COR-L47 (cell line): ENCODE measurements around the gene TCIRG1.

ENCODE experiments used
- DNase-seq: peaks from one replicate; lab custom pipeline; 2025; lab: John Stamatoyannopoulos, UW

Gene TCIRG1

GRCh38 chr11:68004551-68005335 is 34.1 kb upstream of the TCIRG1 start:
- DNase-seq, result no peak

DNA sequence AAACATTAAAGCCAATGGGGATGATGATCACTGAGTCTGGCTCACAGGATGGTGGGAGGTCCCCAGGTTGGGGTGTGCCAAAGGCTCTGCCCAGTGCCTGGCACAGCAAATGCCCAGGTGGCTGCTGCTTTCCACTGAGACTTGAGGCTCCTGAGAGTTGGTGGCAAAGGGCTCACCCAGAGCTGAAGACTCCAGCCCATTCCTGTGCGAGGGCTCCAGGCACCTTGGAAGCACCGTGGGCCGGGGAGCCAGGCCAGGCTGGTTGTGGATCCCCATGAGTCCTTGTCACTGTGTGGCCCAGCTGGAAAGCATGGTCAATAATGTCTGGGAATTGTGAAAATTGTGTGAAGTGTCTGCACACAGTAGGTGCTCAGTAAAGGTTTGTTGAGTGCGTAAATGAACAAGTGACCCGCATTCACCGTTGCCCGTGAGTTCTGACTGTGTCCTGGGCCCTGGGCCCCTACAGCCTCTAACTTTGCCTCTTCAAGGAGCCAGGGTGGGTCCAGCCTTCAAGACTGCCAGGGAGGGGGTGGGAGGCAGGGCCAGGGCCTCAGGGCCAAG is 32.1 kb upstream of the TCIRG1 start:
- DNase-seq, result no peak

- DNase-seq, result no peak
These were observed 31.1 kb upstream of the TCIRG1 start for GRCh38 chr11:68007498-68008380.

DNA sequence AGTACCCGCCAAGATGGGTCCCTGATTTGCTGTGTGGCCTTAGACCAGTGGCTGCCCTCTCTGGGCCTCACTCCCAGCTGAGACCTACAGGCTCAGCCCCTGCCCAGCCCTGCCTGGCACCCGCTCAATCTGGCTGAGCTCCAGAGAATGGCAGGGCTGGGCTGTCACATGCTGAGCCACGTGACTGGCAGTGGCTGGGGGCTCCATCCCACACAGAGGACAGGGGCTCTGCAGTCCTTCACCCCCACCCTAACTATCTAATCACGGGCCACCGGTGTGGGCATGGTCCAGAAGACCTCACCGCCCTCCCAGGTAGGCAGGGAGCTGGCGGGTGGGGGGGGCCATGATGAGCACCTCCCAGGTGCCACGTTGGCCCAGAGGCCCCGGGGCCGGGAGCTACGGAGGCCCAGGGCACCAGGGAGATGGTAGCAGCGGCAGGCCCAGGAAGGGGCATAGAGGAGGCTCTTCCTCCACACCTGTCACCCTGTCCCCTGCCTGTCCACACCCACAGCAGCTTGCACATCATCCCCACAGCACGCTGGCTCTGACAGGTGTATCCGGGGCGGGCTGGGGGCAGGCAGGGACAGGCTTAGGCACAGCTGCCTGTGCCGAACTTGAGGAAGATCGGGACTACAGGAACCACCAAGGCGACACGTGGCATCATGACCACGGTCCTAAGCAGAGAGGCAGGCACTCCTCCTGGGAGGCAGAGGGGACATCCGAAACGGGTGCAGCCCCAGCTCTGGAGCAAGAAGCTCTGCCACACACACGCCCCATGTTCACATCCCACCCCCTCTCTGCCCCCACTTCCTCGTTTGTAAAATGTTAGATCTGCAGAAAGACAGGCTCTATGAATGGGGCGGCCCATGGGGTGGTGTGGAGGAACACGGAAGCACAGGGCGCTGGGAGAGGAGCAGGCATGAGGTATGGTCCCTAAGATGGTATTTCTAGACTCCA is 30.2 kb upstream of the TCIRG1 start:
- DNase-seq, result peak; percentile 62

DNA sequence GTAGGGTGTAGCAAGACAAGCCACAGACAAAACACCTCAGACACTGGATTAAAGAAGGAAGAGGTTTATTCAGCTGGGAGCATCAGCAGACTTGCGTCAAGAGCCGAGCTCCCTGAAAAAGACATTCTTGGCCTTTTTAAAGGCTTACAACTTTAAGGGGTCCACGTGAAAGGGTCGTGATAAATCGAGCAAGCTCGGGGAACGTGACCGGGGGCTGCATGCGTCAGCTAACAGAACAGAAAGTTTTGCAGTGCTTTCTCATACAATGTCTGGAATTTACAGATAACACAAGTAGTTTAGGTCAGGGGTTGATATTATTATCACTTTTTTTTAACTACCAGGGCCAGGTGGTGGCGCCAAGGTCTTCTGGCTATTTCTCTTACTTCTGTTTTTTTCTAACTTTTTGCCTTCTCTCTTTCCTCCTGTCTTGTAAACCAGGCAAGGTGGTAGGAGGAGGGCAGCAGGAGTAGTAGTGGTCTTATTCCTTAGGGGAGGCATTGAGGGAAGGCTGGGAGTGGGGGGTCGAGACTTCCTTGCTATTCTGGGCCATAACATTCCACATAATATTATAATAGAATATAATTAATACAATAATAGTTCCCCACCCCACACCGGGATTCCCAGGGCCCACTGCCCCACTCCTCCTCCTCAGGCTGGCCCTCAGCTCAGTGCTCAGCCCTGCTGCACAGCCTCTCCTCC is 29.3 kb upstream of the TCIRG1 start:
- DNase-seq, result no peak

- DNase-seq, result no peak
These were observed 28.5 kb upstream of the TCIRG1 start, which contains the start of gene ALDH3B1 for GRCh38 chr11:68010090-68011041. ALDH3B1 (plus strand) TSS chr11:68010327; CDS start chr11:68015298, 4,971 bp downstream.

GRCh38 chr11:68011051-68011943 is 27.5 kb upstream of the TCIRG1 start:
- no peak for DNase-seq

DNA sequence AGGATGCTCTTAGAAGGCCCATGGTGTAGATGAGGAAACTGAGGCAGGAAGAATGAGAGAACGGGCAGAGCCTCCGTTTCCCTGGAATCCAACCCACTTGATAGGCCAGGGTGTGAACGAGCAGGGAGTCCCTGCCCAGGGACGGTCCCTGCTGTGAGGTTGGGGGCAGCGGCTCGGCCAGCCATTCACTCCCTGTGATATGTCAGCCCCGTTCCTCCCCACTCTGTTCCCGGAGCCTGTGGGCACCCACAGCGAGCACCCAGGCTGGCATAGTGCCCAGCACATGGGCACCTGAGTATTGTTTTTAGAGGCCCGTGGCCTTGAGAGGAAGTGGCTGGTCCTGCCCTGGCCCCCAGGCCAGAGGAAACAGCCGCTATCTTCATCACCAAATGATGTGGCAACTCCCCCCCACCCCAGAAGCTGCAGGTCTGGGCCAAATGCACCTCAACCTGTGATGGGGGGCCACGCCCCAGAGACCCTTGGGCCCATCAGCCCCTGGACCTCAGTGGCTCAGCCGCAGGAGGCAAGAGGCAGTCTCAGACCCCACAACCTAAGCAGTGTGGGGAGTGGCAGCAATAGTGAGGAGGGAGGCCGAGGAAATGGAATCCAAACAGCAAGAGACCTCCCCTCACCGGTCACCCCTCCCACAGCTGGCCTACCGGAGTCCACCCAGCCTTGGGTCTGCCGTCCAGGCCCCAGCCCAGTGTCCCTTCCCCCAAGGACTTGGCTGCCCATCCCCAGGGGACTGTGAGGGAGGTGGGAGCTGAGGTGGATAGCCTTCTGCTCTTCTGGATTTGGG is 26.6 kb upstream of the TCIRG1 start:
- no peak for DNase-seq

GRCh38 chr11:68012843-68013610 is 25.8 kb upstream of the TCIRG1 start:
- DNase-seq, result no peak

GRCh38 chr11:68013611-68014156 is 25.1 kb upstream of the TCIRG1 start:
- DNase-seq, result no peak

- no peak for DNase-seq
These were observed 24.5 kb upstream of the TCIRG1 start for GRCh38 chr11:68014157-68014946.

DNA sequence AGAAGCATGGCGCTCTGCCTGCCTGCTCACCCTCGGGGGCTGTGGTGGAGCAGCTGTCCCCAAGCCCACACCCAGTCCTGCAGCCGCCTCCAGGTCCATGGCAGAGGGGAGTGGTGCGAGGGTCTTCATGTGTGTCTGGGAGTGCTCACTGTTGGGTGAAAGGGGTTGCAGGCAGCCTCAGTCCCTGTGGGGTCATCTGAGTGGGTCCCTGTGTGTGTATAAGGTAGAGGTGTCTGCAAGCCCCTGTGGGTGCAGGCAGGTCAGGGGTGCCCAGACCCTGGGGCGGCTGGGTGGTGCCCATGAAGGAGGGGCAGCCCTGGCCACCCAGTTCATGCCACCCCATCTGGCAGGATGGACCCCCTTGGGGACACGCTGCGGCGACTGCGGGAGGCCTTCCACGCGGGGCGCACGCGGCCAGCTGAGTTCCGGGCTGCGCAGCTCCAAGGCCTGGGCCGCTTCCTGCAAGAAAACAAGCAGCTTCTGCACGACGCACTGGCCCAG is 23.8 kb upstream of the TCIRG1 start:
- no peak for DNase-seq

DNA sequence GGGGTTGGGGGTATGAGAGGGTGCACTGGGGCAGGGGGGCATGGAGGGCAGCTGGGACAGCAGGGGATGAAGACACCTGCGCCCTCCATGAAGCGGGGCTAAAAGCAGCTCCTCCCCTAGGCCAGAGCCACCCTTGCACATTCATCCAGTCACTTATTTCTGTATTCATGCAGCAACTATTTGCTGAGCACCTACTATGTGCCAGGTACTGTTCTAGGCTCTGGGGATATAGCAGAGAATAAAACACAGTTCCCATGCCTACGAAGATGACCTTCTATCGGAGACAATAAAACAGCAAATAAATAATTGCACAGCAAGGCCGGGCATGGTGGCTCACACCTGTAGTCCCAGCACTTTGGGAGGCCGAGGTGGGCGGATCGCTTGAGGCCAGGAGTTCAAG is 23.4 kb upstream of the TCIRG1 start:
- no peak for DNase-seq

DNA sequence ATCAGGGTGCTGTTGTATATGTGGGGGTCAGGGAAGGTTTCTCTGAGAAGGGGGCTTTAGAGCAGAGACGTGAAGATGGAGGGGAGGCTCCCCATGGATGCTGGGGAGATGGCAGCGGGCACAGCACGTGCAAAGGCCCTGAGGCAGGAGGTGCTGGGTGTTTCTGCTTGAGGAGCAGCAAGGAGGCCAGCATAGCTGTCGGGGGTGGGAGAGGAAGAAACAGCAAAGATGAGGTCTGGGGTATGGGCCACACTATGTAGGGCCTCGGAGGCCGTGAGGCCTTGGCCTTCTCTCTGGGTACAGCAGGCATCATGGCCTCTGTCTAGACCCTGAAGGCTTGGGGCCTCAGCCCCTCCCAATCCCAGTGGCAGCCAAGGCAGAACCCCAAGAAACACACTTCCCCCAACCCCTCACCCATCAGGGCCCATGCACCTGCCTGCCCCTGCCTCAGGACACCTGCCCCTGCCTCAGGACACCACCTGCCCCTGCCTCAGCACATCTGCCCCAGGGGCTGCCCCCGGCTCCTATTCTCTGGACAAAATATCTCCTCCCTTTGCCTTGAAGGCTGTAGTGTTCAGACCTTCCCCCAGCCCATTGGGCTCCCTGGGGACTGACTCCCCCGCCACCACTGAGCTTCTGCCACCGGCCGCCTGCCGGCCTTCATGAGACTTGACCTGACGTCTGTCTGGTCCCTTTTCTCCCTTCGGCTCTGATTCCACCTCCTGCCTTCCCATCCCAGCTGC is 22.5 kb upstream of the TCIRG1 start:
- DNase-seq, result no peak
